Measurements from ENCODE around the gene CFAP73.
"Not testable (repeated sequence)": the region's sequence is repeated elsewhere in the genome, so short reads cannot be mapped to it uniquely, and the experiment has no call there.

The CFAP73 gene

GRCh38 chr12:113120670-113121370 lies 28.7 kb upstream of the CFAP73 start:
- no peak for DNase-seq

- no peak for DNase-seq
Observed at GRCh38 chr12:113127791-113128199, 21.7 kb upstream of the CFAP73 start.

- DNase-seq: no peak
Observed at GRCh38 chr12:113128802-113129663, 20.5 kb upstream of the CFAP73 start.

GRCh38 chr12:113129664-113130456 lies 19.7 kb upstream of the CFAP73 start:
- no peak for DNase-seq

- no peak for DNase-seq
Observed at GRCh38 chr12:113130457-113131135, 18.9 kb upstream of the CFAP73 start.

GRCh38 chr12:113131556-113131955 lies 18.0 kb upstream of the CFAP73 start:
- no peak for DNase-seq

GRCh38 chr12:113133036-113133435 lies 16.5 kb upstream of the CFAP73 start:
- DNase-seq: no peak

- DNase-seq: no peak
Observed at GRCh38 chr12:113133666-113134065, 15.9 kb upstream of the CFAP73 start.

- no peak for DNase-seq
Observed at GRCh38 chr12:113134071-113134470, 15.5 kb upstream of the CFAP73 start.

- DNase-seq: no peak
Observed at GRCh38 chr12:113134521-113134951, 15.0 kb upstream of the CFAP73 start.

- no peak for DNase-seq
Observed at GRCh38 chr12:113135178-113136127, 14.1 kb upstream of the CFAP73 start, which contains the start of gene RASAL1. TSS of gene RASAL1 (minus strand) at chr12:113135761. CDS start at chr12:113135462, 299 bp downstream.

- no peak for DNase-seq
Observed at GRCh38 chr12:113136128-113136989, 13.2 kb upstream of the CFAP73 start.

- DNase-seq: no peak
Observed at GRCh38 chr12:113136990-113137511, 12.5 kb upstream of the CFAP73 start.

- DNase-seq: no peak
Observed at GRCh38 chr12:113137861-113138783, 11.4 kb upstream of the CFAP73 start.

GRCh38 chr12:113138826-113139225 lies 10.7 kb upstream of the CFAP73 start:
- DNase-seq: no peak

GRCh38 chr12:113140706-113141105 lies 8.8 kb upstream of the CFAP73 start:
- DNase-seq: no peak

GRCh38 chr12:113141716-113142115 lies 7.8 kb upstream of the CFAP73 start:
- not testable (repeated sequence) for DNase-seq

GRCh38 chr12:113142173-113142885 lies 7.2 kb upstream of the CFAP73 start:
- no peak for DNase-seq
